SK-N-DZ (cell line): ENCODE results near the gene CD164L2.
A peak's percentile ranks its signal among the peaks of the same experiment; 100 is the strongest.
"Not testable (repeated sequence)": the region's sequence is repeated elsewhere in the genome, so short reads cannot be mapped to it uniquely, and the experiment has no call there.

Experiments used
- DNase-seq: peaks from one replicate; pipeline ENCODE4 v3.0.0-alpha.2; 2015; ENCODE audit warnings: low spot score

Gene CD164L2

DNA sequence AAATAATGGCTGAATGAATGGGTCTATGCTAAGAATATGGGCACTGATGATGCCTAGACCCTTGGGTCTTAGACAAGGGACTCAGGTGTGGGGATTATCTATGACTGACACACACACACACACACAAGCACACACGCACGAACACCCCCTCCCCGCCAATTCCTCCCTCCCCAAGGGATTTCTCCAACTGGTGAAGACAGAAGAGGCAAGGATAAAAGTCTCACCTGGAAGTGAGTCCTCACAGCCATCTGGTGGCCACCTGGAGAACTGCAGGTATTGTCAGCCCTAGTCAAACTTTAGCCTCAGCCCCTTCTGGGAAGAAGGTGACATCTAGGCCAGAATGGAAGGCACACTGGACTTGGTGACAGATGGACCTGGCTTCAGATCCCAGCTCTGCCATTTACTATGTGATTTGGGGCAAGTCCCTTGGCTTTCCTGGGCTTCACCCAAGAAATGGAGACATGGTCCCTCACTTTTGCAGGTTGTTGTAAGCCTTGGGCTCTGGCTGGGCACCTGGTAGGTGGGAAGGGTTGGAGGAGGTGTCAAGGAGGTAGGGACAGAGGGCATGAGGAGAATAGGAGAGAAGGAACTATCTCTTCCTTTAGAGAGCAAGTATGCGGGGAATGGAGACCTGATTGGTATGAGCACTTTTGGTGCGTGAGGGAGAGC, 5.3 kb upstream of the CD164L2 start:
- peak; percentile 54 for DNase-seq

DNA sequence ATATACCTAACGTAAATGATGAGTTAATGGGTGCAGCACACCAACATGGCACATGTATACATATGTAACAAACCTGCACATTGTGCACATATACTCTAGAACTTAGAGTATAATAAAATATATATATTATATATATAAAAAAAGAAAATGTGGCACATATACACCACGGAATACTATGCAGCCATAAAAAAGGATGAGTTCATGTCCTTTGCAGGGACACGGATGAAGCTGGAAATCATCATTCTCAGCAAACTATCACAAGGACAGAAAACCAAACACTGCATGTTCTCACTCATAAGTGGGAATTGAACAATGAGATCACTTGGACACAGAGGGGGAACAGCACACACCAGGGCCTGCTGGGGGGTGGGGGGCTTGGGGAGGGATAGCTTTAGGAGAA, 1.7 kb upstream of the CD164L2 start:
- not testable (repeated sequence) for DNase-seq

DNA sequence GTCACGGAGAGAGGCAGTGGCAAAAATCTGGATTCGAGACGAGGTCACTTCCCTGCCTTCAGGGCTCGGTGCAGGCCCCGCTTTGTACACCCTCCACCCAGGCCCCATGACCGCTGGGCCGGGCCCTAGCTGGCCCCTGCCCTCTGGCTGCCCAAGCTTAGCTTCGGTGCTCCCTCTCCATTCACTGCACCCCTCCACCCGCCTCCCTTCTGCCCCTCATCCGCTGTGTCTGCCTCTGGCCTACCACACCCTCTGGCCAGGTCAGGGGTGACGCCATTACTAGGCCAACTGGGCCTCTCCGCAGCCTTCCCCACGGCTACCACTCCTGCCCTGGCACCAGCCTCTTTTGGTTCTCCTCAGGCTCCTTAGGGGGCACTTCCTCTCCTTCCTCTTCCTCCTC, 528 bp upstream of the CD164L2 start:
- DNase-seq: no peak

DNA sequence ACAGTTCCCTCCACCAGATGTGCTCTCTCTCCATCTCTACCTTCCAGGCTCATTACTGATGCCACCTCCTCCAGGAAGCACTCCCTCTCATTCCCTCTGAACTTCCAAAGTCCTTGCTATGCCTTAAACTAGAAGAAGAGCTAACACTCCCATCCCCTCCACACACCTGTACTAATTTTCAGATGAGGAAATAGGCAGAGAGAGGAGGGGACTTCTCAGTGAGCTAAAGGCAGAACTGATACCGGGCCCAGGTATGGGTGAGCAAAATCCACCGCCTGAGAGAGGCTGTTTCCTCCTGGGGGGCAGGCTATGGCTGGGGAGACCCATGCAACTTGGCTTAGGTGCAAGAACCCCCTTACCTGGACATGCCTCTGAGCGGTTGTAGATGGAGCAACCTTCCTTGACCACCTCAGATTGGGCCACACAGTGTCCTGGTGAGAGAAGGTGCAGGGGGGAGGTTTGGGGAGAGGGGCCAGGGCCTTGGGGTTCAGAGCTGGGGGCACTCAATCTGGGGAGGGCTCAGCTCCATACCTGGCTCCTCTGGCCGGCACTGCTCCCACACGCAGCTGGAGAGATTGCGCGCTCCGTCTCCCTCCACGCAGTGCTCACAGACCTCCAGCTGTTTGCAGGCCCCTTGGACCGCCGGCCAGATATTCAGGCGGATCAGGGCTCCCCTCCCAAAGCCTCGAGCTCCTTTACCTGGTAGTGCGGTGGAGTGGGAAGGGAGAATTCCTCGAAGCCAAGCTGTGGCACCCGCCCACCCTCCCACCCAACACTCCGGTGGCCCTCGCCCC, 967 bp downstream of the CD164L2 start:
- no peak for DNase-seq

DNA sequence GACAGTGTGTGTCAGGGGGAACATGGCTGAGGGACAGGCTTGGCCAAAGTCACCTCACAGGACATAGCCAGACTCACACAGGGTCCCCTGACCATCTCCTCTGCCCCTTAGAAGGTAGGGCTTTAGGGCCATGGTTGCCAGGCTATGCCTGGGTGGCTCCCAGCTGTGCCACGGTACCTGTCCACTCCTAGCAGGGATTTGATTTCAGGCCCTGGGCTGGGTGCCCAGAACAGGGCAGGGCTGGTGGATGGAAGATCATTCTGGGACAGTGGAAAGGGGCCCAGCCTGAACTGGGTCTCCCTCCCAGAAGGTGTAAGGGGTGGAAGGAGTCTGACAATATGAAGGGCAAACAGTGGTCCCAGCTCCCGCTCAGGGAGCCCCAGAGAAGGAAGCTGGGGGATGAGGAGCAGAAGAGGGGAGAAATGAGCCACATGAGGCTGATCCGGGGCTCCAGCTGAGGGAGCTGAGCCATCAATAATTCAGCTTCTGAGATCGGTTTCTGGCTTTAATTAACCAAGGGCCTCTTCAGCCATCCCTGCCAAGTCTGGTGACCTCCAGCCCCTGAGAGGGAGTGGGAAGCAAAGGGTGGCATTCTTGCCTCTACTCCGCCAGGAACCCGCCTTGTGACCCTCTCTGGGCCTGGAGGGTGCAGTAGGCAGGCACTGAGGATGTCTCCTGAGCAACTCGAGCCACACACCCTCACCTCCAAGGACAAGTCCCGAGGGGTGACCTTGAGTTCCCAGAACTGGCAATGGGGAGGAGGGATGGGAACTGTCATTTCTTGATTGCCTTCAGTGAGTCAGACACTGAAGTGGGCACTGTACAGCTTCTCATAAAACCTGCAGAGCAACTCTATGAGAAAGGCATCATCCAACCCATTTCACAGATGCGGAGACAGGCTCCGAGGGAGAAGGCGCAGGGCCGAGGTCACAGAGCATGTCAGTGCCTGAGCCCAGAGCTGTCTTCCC, 2.1 kb downstream of the CD164L2 start:
- DNase-seq: no peak

DNA sequence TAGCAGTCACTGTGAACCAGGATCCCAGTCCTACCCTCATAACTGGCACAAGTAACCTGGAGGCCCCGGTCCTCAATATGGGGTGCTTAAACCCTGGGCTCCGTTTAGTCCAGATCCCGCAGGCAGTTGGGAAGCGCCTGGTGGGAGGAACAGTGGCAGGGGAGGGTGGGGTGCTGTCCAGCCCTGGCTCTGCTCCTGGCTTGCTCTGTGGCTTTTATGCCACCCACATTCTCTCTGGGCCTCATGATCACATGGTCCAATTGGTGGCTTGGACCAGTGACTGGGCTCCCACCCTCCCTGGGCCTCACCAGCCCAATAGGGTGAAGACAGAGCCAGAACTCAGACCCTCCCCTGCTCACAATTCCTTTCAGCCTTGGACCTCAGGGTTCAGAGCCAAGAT, 2.9 kb downstream of the CD164L2 start:
- no peak for DNase-seq

DNA sequence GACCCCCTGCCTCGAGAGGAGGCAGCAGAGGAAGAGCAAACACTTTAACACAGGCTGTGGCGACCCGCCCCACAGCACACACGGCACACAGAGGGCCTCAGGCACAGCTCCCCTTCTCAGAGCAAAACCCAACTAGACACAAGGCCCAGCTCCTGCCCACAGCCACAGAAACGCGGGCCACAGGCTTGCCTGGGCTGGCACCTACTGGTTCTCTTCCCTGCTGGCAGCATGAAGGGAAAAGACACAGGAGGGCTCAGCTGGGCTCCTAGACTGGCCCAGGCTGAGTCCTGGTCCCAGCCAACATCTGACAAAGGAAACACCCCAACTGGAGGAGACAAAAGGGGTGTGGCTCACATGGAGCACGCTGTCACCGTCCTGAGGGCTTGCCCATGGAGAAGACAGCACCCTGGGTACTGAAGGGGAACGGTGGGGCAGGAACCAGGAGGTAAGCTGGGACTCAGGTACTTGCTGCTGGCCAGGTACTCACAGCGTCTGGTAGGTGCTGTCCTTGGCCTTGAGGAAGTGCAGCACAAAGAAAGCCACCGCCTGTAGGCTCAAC, 3.5 kb downstream of the CD164L2 start:
- no peak for DNase-seq

DNA sequence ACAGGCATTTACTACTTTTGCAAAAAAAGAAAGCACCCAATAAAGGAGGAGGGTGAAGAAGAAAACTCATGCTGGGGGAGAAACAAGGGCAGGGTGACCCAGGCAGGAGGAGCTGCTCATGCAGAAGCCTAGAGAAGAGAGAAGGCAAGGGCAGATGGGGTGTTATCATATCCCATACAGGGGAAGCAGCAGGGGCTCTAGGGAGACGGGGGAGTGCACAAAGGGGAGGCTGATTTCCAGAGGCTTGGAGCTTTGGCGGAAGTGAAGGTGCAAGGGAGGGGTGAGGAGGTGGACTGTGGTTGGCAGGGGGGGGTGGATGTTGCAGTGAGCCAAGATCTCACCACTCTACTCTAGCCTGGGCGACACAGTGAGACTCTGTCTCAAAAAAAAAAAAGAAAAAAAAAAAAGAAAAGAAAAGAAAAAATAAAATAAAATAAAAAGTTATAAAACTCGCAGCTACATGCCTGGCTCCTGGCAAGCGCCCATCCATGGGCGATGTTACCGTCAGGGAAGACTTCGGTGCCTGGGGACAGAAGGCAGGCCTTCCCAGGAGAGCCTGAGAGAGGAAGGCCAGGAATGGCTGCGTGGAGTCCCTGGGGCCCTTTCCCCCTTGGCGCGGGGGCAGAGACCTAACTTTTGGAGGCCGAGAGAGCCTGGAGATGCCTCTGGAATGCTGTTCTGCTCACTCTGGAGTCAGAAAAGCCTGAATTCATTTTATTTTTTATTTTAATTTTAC, 5.2 kb downstream of the CD164L2 start:
- DNase-seq: no peak

DNA sequence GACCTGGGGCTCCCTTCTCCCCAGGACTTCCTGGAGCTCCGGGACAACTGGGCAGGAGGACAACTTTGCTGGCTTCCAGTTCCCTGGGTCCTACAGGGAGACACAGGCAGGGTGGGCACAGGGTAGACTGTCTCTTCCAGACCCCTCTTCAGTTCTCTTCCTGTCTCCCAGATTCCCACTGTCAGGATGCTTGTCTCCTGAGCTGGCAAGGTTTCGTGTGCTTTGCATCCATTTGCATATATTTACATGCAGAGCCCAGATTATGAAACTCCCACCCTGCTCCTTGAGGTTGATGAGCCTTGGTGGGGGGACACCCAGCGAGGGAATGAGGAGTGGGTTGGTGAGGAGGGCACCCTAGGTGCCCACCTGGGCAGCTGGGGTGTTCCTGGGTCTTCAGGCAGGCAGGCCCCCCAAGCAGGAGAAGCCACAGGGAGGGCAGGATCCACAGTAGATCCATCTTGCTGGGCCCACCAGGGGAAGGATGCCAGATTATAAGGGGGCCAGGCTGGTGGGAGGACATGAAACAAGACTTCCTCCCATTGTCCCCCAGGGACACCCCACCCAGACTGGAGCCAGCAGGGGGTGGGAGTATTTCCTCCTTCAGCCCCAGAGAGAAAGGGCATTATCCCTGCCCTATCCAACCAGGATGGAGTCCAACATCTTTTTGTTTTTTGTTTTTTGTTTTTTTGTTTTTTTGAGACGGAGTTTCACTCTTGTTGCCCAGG, 8.6 kb downstream of the CD164L2 start, which contains the start of gene FCN3:
Gene FCN3 (minus strand): TSS at position 463 of the 725 bp plus-strand sequence. CDS start 6 bp downstream, at position 457.
- DNase-seq: no peak

DNA sequence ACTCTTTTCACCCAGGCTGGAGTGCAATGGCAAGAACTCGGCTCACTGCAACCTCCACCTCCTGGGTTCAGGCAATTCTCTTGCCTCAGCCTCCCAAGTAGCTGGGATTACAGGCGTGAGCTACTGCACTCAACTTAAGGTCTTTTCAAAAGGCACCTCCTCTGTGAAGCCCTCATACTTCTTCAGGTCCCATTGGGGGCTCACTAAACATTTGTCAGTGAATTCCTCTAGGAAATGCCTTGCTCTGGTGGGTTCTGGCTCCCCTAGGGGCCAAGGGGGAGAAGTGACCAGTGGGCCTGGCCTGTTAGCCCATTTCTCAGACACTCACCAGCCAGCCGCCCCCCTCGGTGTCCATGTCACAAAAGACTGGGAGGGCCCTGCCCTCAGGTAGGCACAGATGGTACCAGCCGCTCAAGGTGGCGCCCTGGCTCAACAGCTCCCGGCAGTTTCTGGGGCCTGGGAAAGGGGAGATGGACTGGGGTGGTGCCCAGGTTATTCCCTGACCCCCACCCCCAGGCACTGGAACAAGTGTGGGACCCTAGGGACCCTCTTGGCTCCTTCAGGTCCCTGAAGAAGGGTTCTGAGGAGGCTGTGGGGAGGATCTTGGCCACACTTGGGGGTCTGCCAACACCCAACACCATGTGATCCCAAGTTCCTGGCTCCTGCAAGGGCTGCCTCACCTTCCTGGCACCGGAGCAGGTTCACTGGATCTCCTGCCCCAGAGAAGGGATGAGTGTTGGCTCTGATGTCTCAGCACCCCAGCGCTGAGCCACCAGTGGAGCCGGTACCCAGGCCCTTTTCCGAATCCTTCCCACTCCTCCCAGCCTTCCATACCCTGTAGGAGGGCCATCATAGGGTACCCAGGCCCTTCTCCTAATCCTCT, 10.1 kb downstream of the CD164L2 start:
- no peak for DNase-seq

DNA sequence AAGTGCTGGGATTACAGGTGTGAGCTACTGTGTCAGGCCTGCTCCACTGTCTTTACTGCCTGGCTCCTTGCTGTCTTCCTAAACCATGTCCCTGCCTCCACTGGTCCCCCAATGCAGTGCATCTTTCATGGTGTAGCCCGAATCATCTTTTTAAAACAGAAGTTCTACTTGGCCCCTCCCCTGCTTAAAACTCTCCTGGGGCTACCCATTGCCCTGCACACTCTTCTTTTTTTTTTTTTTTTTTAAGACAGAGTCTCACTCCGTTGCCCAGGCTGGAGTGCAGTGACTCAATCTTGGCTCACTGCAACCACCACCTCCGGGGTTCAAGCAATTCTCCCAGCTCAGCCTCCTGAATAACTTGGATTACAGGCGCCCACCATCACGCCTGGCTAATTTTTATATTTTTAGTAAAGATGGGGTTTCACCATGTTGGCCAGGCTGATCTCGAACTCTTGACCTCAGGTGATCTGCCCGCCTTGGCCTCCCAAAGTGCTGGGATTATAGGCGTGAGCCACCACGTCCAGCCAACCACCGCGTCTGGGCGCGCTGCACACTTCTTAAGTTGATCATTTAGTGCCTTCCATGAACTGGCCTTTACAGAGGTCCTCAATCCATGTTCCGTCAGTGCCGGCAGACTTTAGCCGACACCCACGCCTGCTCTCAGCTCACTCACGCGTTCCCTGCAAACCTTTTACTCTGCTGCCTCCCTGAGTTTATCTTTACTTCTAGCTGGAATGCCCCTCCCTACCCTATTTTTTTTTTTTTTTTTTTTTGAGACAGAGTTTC, 10.9 kb downstream of the CD164L2 start:
- DNase-seq: no peak

DNA sequence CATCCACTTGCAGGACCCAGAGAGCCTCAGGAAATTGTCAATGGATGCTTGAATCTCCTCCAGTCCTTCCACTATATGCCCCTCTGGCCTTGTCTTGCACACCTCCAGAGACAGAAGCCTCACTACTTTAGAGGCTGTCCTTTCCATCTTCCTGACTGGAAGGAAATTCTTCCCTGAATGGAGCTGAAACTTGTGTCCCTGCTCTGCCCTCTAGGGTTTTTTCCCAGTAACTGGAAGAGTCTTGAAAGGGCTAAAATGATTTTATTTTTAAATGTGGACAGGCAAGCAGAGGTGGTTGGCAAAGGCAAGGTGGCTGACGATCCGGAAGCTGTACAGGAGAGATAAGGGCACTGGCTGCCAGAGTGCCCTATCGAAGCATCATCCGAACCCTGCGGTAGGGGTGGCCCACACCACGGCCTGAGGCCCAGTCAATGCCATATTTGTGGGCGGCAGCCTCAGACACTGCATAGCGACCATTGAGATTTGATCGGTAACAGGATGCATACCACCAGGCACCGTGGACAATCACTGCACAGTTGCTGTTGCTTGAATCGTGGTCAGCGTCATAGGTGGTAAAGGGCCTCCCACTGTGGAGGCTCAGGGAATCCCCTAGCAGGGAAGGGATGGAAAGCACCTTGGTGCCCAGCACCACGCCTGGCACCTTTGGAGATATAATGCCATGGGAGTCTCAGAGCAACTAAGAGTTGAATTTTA, 14.1 kb downstream of the CD164L2 start:
- no peak for DNase-seq

DNA sequence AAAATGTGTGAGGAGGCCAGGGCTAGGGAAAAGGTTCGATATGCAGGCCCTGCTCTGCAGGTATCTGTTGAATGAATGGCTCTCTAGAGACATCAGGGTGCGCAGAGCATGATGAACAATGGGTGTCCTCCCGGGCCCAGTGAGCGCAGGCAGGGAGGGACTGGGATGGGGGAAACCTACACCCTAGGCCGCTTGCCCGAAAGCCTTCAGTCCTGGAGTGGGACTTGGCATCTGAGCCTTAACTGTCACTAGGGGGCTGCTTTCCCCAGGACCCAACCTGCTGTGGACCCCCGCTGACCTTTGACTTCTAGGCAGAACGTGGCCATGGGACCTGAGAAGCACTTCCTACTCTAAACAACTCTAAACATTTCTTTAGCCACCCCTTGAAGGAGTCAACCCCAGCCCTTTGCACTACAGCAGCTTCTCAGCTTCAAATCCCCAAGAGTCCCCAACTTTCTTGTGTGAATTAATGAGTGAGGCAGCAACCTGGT, 15.9 kb downstream of the CD164L2 start:
- DNase-seq: no peak

DNA sequence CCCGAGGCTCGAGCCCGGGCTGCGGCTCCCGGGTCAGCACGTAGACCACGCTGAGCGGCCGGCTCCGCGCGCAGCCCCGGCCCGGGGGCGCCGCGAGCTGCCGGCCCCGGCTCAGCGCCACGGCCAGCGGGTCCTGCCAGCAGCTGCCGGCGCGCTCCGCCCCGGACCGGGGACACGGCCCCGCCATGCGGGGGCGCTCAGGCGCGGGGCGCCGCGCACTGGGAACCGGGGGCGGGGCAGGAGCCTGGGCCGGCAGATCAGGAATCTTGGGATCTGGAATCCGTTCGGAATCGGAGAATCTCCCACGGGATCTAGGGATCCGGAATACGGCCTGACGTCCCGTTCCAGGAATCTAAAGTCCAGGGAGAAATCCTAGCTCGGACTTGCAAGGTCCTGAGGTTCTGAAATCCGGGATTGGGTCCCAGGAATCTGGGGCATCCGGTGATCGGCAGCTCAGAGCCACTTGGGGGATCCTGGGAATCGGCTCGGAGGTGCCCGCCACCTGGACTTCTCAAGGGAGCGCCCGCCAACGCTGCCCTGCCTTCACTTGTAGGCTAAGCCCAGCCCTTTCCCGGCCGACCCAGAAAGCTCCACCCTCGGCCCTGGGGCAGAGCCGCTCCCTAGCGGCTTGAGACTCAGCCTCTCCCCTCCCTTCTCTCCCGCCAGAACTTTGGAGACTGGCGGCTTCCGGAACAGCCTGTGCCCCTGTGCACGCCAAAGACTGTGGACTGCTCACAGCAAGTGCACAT, 16.5 kb downstream of the CD164L2 start, which contains the start of gene MAP3K6:
Gene MAP3K6 (minus strand): TSS at position 551 of the 749 bp plus-strand sequence. CDS start 364 bp downstream, at position 187.
- peak; percentile 46 for DNase-seq

DNA sequence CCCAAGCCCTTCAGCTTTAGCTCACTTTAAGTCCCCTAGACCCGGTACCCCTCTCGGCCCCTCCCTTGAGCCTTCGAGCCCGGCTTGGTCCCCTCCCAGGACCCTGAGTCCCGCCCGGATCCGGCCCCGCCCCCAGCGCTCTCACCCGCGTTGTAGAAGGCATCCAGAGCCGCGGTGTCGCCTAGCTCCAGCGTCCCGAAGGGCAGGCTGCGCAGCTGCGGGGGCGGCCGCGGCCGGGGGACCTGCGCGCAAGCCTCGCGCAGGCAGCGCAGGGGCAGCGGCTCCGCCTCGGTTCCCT, 17.1 kb downstream of the CD164L2 start:
- peak; percentile 63 for DNase-seq

DNA sequence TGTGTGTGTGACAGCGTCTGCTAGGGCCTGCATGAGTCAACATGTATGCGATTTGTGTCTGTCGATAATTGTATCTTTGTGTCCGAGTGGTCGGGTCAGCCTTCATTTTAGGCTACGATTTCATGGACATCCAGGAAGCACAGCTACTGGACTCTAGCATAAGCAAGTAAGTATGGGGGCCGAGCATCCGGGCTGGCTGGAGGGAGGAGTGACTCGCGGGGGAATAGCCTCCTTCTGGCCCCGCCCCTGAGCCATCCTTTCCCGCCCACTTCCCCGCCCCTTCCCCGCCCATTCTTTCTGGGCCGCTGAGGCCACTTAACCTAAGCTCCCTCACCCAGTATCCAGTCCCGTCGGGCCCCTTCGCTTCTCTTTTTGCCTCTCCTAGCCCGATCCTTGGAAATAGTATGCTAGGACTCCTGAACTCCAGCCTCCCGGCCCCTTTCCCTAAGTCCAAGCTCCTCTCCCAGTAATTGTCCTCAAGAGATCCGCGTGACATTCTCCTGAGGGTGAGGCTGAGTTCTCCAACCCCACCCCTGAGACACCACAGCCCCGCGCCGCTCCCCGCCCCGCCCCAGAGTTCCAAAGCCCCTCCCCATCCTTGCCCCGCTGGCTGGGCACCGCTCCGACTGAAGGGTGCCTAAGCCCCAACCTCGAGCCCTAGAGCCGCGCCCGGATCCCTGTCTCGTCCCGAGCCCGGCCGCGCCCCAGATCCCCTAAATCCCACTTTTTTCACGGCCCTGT, 17.6 kb downstream of the CD164L2 start:
- peak; percentile 75 for DNase-seq
